GM19328 (cell line): ENCODE results near the gene CAPN13.

ENCODE experiments used
- ATAC-seq: cut with Tn5 transposase; IDR thresholded peaks from one replicate; pipeline ENCODE4 v1.9.1; 2021; ENCODE audit warnings: mild to moderate bottlenecking, moderate library complexity; ENCODE audit not compliant: unreplicated experiment

The CAPN13 gene

GRCh38 chr2:30786923-30787685, 20.1 kb downstream of the CAPN13 start:
- no peak for ATAC-seq

- ATAC-seq, result no peak
Measured at GRCh38 chr2:30784682-30785081, 22.6 kb downstream of the CAPN13 start.

- no peak for ATAC-seq
Measured at GRCh38 chr2:30781961-30782533, 25.2 kb downstream of the CAPN13 start.

- no peak for ATAC-seq
Measured at GRCh38 chr2:30781451-30781850, 25.8 kb downstream of the CAPN13 start.

- no peak for ATAC-seq
Measured at GRCh38 chr2:30780776-30781330, 26.4 kb downstream of the CAPN13 start.

GRCh38 chr2:30778611-30779010, 28.6 kb downstream of the CAPN13 start:
- ATAC-seq, result no peak

- ATAC-seq, result no peak
Measured at GRCh38 chr2:30777661-30778505, 29.4 kb downstream of the CAPN13 start.

GRCh38 chr2:30776831-30777635, 30.2 kb downstream of the CAPN13 start:
- ATAC-seq, result no peak

GRCh38 chr2:30775833-30776232, 31.4 kb downstream of the CAPN13 start:
- ATAC-seq, result no peak

- ATAC-seq, result no peak
Measured at GRCh38 chr2:30772021-30772705, 35.1 kb downstream of the CAPN13 start.

GRCh38 chr2:30770816-30771576, 36.2 kb downstream of the CAPN13 start:
- ATAC-seq, result no peak

- ATAC-seq, result no peak
Measured at GRCh38 chr2:30769891-30770462, 37.3 kb downstream of the CAPN13 start.

- ATAC-seq, result no peak
Measured at GRCh38 chr2:30769481-30769780, 37.8 kb downstream of the CAPN13 start.

- ATAC-seq, result no peak
Measured at GRCh38 chr2:30768708-30769480, 38.4 kb downstream of the CAPN13 start.

- ATAC-seq, result no peak
Measured at GRCh38 chr2:30768036-30768686, 39.1 kb downstream of the CAPN13 start.

GRCh38 chr2:30766666-30767065, 40.6 kb downstream of the CAPN13 start:
- ATAC-seq, result no peak

- ATAC-seq, result no peak
Measured at GRCh38 chr2:30765876-30766470, 41.3 kb downstream of the CAPN13 start.

GRCh38 chr2:30765191-30765590, 42.1 kb downstream of the CAPN13 start:
- ATAC-seq, result no peak
